ENCODE measurements around the gene NPLOC4.
A peak's percentile ranks its signal among the peaks of the same experiment; 100 is the strongest.

NPLOC4 gene

GRCh38 chr17:81511804-81512561 lies 124.9 kb downstream of the NPLOC4 start:
- TF ChIP-seq, protein P1, sequence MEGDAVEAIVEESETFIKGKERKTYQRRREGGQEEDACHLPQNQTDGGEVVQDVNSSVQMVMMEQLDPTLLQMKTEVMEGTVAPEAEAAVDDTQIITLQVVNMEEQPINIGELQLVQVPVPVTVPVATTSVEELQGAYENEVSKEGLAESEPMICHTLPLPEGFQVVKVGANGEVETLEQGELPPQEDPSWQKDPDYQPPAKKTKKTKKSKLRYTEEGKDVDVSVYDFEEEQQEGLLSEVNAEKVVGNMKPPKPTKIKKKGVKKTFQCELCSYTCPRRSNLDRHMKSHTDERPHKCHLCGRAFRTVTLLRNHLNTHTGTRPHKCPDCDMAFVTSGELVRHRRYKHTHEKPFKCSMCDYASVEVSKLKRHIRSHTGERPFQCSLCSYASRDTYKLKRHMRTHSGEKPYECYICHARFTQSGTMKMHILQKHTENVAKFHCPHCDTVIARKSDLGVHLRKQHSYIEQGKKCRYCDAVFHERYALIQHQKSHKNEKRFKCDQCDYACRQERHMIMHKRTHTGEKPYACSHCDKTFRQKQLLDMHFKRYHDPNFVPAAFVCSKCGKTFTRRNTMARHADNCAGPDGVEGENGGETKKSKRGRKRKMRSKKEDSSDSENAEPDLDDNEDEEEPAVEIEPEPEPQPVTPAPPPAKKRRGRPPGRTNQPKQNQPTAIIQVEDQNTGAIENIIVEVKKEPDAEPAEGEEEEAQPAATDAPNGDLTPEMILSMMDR (IDR thresholded peaks at IDR 0.05) = no peak
- DNase-seq = peak; percentile 44 to 75
- intact Hi-C loops (cut with DNase I; ENCODE audit: low total_unique reads) = loop anchor here (2.0 kb wide), 1 partner anchor 111 kb away; no protein-coding TSS in a partner anchor

GRCh38 chr17:81511554-81511803 lies 125.4 kb downstream of the NPLOC4 start:
- intact Hi-C loops (cut with DNase I; ENCODE audit: low total_unique reads) = loop anchor here (2.0 kb wide), 1 partner anchor 111 kb away; no protein-coding TSS in a partner anchor

More at GRCh38 chr17:81511804-81512561, 124.9 kb downstream of the NPLOC4 start:
- H3K27me3 ChIP-seq = no peaks in the 10 kb centered on the region
- H3K27ac ChIP-seq = peak overlapping the region; percentile 95 to 100
- H3K9me3 ChIP-seq = no peaks in the 10 kb centered on the region
- peaks cover 43 to 48% (median 46%) of the 10 kb centered on the region in 3 donors for H3K36me3 ChIP-seq
- peaks cover 0 to 37% (median 18%) of the 10 kb centered on the region in 4 donors for H3K4me1 ChIP-seq
- peak overlapping the region; percentile 92 to 99 for H3K4me3 ChIP-seq

DNA sequence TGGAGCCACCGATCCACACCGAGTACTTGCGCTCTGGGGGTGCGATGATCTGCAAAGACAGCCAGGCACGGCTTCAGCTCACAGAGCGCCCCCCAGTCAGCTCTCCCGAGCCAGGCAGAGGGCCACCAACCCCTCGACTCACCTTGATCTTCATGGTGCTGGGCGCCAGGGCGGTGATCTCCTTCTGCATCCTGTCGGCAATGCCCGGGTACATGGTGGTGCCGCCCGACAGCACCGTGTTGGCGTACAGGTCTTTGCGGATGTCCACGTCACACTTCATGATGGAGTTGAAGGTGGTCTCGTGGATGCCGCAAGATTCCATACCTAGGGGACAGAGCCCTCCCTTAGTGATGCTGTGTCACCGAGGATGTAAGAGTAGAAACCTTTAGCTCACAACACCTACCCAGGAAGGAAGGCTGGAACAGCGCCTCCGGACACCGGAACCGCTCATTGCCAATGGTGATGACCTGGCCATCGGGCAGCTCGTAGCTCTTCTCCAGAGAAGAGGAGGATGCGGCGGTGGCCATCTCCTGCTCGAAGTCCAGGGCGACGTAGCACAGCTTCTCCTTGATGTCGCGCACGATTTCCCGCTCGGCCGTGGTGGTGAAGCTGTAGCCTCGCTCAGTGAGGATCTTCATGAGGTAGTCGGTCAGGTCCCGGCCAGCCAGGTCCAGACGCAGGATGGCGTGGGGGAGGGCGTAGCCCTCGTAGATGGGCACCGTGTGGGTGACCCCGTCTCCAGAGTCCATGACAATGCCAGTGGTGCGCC lies 125.9 kb downstream of the NPLOC4 start:
- H3K27ac ChIP-seq = peak overlapping the region; percentile 95 to 100
- H3K4me1 ChIP-seq = peaks cover 0 to 27% (median 10%) of the 10 kb centered on the region in 4 donors

More at GRCh38 chr17:81511554-81511803, 125.4 kb downstream of the NPLOC4 start:
- no peak for DNase-seq
- H3K36me3 ChIP-seq = peaks cover 43 to 48% (median 46%) of the 10 kb centered on the region in 3 donors
- TF ChIP-seq, protein P1 (IDR thresholded peaks at IDR 0.05) = no peak
- no peaks in the 10 kb centered on the region for H3K9me3 ChIP-seq
- peaks cover 0 to 32% (median 13%) of the 10 kb centered on the region in 4 donors for H3K4me1 ChIP-seq
- H3K4me3 ChIP-seq = peak overlapping the region; percentile 92 to 99
- H3K27me3 ChIP-seq = no peaks in the 10 kb centered on the region
- H3K27ac ChIP-seq = peak overlapping the region; percentile 95 to 100

DNA sequence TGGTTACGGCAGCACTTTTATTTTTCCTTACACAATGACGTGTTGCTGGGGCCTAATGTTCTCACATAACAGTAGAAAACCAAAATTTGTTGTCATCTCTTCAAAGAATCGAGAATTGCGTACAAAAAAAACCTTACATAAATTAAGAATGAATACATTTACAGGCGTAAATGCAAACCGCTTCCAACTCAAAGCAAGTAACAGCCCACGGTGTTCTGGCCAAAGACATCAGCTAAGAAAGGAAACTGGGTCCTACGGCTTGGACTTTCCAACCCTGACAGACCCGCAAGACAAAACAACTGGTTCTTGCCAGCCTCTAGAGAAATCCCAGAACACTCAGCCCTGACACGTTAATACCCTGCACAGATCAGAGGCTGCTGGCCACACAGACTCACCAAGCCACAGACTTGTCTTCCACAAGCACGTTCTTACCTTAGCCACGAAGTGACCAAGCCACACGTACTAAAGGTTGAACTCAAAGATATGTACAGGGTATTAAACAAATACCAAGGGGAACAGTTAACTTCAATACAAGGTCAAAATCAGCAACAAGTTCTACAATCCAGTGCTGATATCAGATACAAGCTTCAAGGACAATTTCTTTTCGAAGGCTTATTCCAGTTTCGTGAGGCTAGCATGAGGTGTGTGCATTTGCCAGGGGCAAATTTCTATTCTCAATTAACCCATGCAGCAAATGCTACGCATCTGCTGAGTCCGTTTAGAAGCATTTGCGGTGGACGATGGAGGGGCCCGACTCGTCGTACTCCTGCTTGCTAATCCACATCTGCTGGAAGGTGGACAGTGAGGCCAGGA lies 126.7 kb downstream of the NPLOC4 start:
- peak overlapping the region; percentile 92 to 99 for H3K4me3 ChIP-seq
- TF ChIP-seq, protein P1 (IDR thresholded peaks at IDR 0.05) = no peak
- H3K27ac ChIP-seq = peak overlapping the region; percentile 95 to 100
- no peaks in the 10 kb centered on the region for H3K9me3 ChIP-seq
- intact Hi-C loops (cut with DNase I; ENCODE audit: low total_unique reads) = loop anchor here (2.0 kb wide), 1 partner anchor 109 kb away; no protein-coding TSS in a partner anchor
- peaks cover 0 to 21% (median 8%) of the 10 kb centered on the region in 4 donors for H3K4me1 ChIP-seq
- H3K36me3 ChIP-seq = peaks cover 43 to 48% (median 46%) of the 10 kb centered on the region in 3 donors
- no peaks in the 10 kb centered on the region for H3K27me3 ChIP-seq
- no peak for DNase-seq

More for the DNA sequence above, 125.9 kb downstream of the NPLOC4 start:
- H3K36me3 ChIP-seq = peaks cover 43 to 48% (median 46%) of the 10 kb centered on the region in 3 donors
- TF ChIP-seq, protein P1 (IDR thresholded peaks at IDR 0.05) = no peak
- H3K4me3 ChIP-seq = peak overlapping the region; percentile 92 to 99
- intact Hi-C loops (cut with DNase I; ENCODE audit: low total_unique reads) = loop anchor here (2.0 kb wide), 1 partner anchor 110 kb away; no protein-coding TSS in a partner anchor
- DNase-seq = peak in 1 of 2 donors; percentile 70
- H3K9me3 ChIP-seq = no peaks in the 10 kb centered on the region
- H3K27me3 ChIP-seq = no peaks in the 10 kb centered on the region

Measured in tibial artery (tissue), 4 donors.